CD4-positive, alpha-beta T cell (primary cell): Measurements from ENCODE around the gene DYNC1H1. TPM values are rescaled to one million over a fixed set of nuclear protein-coding genes. Genes with fewer than 3 reads are reported as not detected.

Experiments
- ATAC-seq: fragments of 200-7000 bp; cut with Tn5 transposase; one replicate; pipeline ENCODE4 v1.10.0; 2022; ENCODE audit warnings: mild to moderate bottlenecking; ENCODE audit not compliant: poor library complexity
- CTCF ChIA-PET: fragments of 350-600 bp; sonication (Branson Sonifier 250); formaldehyde crosslinking; loops from one replicate; lab custom pipeline; 2021; ENCODE audit warnings: antibody characterized with exemption, inconsistent platforms; lab: Charles Lee
- POLR2A ChIA-PET: fragments of 350-600 bp; sonication (Branson Sonifier 250); formaldehyde crosslinking; loops from one replicate; lab custom pipeline; 2021; ENCODE audit warnings: antibody characterized with exemption, inconsistent platforms; lab: Charles Lee
- DNase-seq, 14 experiments: peaks; one replicate each; pipeline ENCODE4 v3.0.0-alpha.2; 2013 to 2020; ENCODE audit warnings: mixed read lengths in 2 of 14
- H3K27ac ChIP-seq, 2 donors: one replicate each; pipeline versions ENCODE4 v1.5.1 to v1.7.0; 2013; ENCODE audit warnings: low read length in 2 of 2, low read depth in 1 of 2, mild to moderate bottlenecking in 1 of 2
- H3K27me3 ChIP-seq, 2 experiments: 1 replicate in 1 of 2; 2 replicates in 1 of 2; pipeline versions ENCODE4 v1.6.1 to v1.7.0; 2013; ENCODE audit warnings: low read length in 2 of 2, control low read depth in 1 of 2, mild to moderate bottlenecking in 1 of 2, moderate library complexity in 1 of 2; ENCODE audit not compliant: insufficient read depth in 2 of 2, control insufficient read depth in 1 of 2
- H3K36me3 ChIP-seq: one replicate; pipeline ENCODE4 v1.6.1; 2013; ENCODE audit warnings: low read length, control low read depth; ENCODE audit not compliant: insufficient read depth
- H3K4me1 ChIP-seq: one replicate; pipeline ENCODE4 v1.6.1; 2013; ENCODE audit warnings: low read length, control low read depth; ENCODE audit not compliant: insufficient read depth
- H3K4me3 ChIP-seq: one replicate; pipeline ENCODE4 v1.5.1; 2013; ENCODE audit warnings: mild to moderate bottlenecking, low read length, moderate library complexity
- H3K9me3 ChIP-seq, 2 experiments: 1 replicate in 1 of 2; 2 replicates in 1 of 2; pipeline versions ENCODE4 v1.6.1 to v1.7.0; 2013; ENCODE audit warnings: low read length in 2 of 2, mild to moderate bottlenecking in 2 of 2, control low read depth in 1 of 2, moderate library complexity in 1 of 2; ENCODE audit not compliant: control insufficient read depth in 1 of 2, insufficient read depth in 1 of 2
- H3K27ac Mint-ChIP-seq: one replicate; pipeline ENCODE4 v1.8.0; 2020; ENCODE audit warnings: mixed read lengths
- H3K27me3 Mint-ChIP-seq: one replicate; pipeline ENCODE4 v1.8.0; 2021; ENCODE audit warnings: mixed read lengths
- H3K36me3 Mint-ChIP-seq: one replicate; pipeline ENCODE4 v1.8.0; 2021; ENCODE audit warnings: low read depth, mixed read lengths
- H3K4me1 Mint-ChIP-seq: one replicate; pipeline ENCODE4 v1.8.0; 2021; ENCODE audit warnings: low read depth, mixed read lengths
- H3K4me3 Mint-ChIP-seq: one replicate; pipeline ENCODE4 v1.8.0; 2020; ENCODE audit warnings: mild to moderate bottlenecking, mixed read lengths
- H3K9me3 Mint-ChIP-seq: one replicate; pipeline ENCODE4 v1.8.0; 2020; ENCODE audit warnings: mixed read lengths
- intact Hi-C, 2 experiments: fragments of 100-400 bp; cut with DNase I in 1 of 2; cut with micrococcal nuclease in 1 of 2; formaldehyde crosslinking; loops; one replicate each; pipeline versions ENCODE4 v1.15.1 to v1.9.0; 2023 to 2025; cut with DNase I, micrococcal nuclease
- total RNA-seq, 174 experiments: library from RNA in 2 of 174; stranded (reverse) in 2 of 174; gene quantifications; one replicate each; pipeline ENCODE4 v1.2.3 and lab custom pipeline; 2021 to 2026
- TF ChIP-seq, protein P1 (sequence below): fragments of 200-600 bp; IDR thresholded peaks from one replicate; pipeline ENCODE4 v1.8.0; 2022; ENCODE audit warnings: antibody characterized with exemption, mild to moderate bottlenecking

The DYNC1H1 gene
- total RNA-seq, 2 experiments from 2014 or later = 286 to 293 TPM

DNA sequence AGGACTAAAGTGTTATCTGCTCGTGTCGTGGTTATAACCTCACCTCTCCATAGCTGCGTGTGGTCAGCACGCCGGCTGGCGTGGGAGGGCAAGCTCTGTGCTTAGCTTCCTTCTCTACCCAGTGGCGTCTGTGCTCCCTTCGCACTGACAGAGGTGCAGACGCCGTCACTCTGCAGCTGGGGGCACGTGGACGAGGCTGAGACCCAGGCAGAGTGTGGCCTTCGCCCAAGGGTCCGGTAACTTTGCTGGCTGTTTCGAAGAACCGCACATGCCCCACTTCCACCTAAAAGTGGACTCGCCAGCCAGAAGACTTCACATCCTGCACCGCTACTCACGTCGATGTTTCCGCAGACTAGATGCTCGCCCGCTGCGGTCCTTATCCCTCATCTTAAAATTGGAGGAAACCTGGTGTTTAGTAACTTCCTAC, 35.9 kb upstream of the DYNC1H1 start:
- ChIA-PET POLR2A (no interaction called here), CTCF (no interaction called here)
- Mint-ChIP-seq H3K4me3 (no peak overlapping the region), H3K36me3 (peaks cover 41% of the 10 kb centered on the region), H3K4me1 (no peaks in the 10 kb centered on the region), H3K27me3 (no peaks in the 10 kb centered on the region), H3K9me3 (no peaks in the 10 kb centered on the region), H3K27ac (peak overlapping the region; percentile 20)
- Histone ChIP-seq H3K9me3 (no peaks in the 10 kb centered on the region), H3K27me3 (no peaks in the 10 kb centered on the region), H3K4me1 (no peaks in the 10 kb centered on the region), H3K36me3 (peaks cover 40% of the 10 kb centered on the region), H3K27ac (no peak overlapping the region), H3K4me3 (no peak overlapping the region)
- intact Hi-C loops = no loop called here
- ATAC-seq (no peak), DNase-seq (no peak)
- TF ChIP-seq, protein P1, sequence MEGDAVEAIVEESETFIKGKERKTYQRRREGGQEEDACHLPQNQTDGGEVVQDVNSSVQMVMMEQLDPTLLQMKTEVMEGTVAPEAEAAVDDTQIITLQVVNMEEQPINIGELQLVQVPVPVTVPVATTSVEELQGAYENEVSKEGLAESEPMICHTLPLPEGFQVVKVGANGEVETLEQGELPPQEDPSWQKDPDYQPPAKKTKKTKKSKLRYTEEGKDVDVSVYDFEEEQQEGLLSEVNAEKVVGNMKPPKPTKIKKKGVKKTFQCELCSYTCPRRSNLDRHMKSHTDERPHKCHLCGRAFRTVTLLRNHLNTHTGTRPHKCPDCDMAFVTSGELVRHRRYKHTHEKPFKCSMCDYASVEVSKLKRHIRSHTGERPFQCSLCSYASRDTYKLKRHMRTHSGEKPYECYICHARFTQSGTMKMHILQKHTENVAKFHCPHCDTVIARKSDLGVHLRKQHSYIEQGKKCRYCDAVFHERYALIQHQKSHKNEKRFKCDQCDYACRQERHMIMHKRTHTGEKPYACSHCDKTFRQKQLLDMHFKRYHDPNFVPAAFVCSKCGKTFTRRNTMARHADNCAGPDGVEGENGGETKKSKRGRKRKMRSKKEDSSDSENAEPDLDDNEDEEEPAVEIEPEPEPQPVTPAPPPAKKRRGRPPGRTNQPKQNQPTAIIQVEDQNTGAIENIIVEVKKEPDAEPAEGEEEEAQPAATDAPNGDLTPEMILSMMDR = no peak

DNA sequence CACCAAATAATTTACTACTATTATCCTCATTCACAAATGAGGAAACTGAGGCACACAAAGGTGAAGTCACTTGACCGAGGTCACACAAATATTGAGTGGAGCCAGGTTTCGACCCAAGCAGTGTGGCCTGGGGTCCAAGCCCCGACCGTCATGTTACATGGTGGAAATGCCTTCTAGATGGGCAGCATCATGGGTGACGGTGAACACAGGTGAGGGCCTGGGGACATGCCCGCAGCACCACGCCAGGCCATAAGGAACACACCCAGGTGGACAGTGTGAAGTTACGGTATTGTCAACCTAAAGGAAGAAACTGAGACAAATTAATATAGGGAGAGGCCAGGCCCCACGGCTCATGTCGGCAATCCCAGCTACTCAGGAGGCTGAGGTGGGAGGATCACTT, 35.3 kb upstream of the DYNC1H1 start:
- POLR2A ChIA-PET = interaction anchor here (1.5 kb wide), 1 partner anchor 20 kb away, joined by 4 read pairs; no protein-coding TSS in a partner anchor

DNA sequence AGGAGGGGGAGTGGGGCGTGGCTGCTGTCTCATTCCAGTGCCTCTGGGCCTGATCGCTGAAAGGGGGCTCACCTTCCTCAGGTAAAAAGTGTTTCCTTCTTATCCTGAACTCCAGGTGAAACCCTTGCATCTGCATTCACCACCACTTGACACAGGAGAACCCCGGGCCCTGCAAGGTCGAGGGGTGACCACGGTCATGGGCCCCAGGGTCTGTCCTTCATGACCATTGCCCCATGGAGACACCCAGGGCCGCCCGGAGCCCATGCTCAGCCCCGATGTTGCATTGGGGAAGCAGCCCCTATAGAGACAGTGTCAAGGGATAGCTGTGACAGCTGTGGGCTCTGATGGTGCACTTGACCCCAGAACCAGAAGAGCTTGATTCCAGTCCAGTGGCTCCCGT, 34.4 kb upstream of the DYNC1H1 start:
- DNase-seq = no peak
- H3K9me3 ChIP-seq = no peaks in the 10 kb centered on the region
- H3K36me3 Mint-ChIP-seq = peaks cover 33% of the 10 kb centered on the region
- H3K36me3 ChIP-seq = peaks cover 34% of the 10 kb centered on the region
- H3K27ac ChIP-seq = no peak overlapping the region
- H3K4me3 ChIP-seq = no peak overlapping the region
- TF ChIP-seq, protein P1 = no peak
- no peak for ATAC-seq
- no peaks in the 10 kb centered on the region for H3K27me3 Mint-ChIP-seq
- no peaks in the 10 kb centered on the region for H3K4me1 ChIP-seq
- intact Hi-C loops = no loop called here
- H3K9me3 Mint-ChIP-seq = no peaks in the 10 kb centered on the region
- ChIA-PET POLR2A (interaction anchor here (0.6 to 1.5 kb wide), 5 partner anchors 19 to 224 kb away, joined by 3 to 5 read pairs (median 3); no protein-coding TSS in a partner anchor), CTCF (interaction anchor here (1.0 kb wide), 1 partner anchor 14 kb away, joined by 3 read pairs; no protein-coding TSS in a partner anchor)
- H3K4me1 Mint-ChIP-seq = no peaks in the 10 kb centered on the region
- no peaks in the 10 kb centered on the region for H3K27me3 ChIP-seq
- no peak overlapping the region for H3K4me3 Mint-ChIP-seq
- H3K27ac Mint-ChIP-seq = no peak overlapping the region

More for the DNA sequence above, 35.3 kb upstream of the DYNC1H1 start:
- no peaks in the 10 kb centered on the region for H3K9me3 ChIP-seq
- H3K27ac ChIP-seq = no peak overlapping the region
- Mint-ChIP-seq H3K4me3 (no peak overlapping the region), H3K9me3 (no peaks in the 10 kb centered on the region), H3K27me3 (no peaks in the 10 kb centered on the region), H3K4me1 (no peaks in the 10 kb centered on the region), H3K27ac (peak overlapping the region; percentile 18), H3K36me3 (peaks cover 38% of the 10 kb centered on the region)
- H3K4me3 ChIP-seq = no peak overlapping the region
- TF ChIP-seq, protein P1 = no peak
- H3K4me1 ChIP-seq = no peaks in the 10 kb centered on the region
- CTCF ChIA-PET = interaction anchor here (1.0 kb wide), 1 partner anchor 14 kb away, joined by 3 read pairs; no protein-coding TSS in a partner anchor
- intact Hi-C loops = no loop called here
- ATAC-seq (no peak), DNase-seq (no peak)
- peaks cover 40% of the 10 kb centered on the region for H3K36me3 ChIP-seq
- H3K27me3 ChIP-seq = no peaks in the 10 kb centered on the region
